ENCODE data around the gene CUEDC2. TPM values are rescaled to one million over a fixed set of nuclear protein-coding genes. Genes with fewer than 3 reads are reported as not detected.
A peak's percentile ranks its signal among the peaks of the same experiment; 100 is the strongest.

The CUEDC2 gene
- total RNA-seq, 4 donors from 2014 or later: 26.2 to 51.6 (median 35.6) TPM

DNA sequence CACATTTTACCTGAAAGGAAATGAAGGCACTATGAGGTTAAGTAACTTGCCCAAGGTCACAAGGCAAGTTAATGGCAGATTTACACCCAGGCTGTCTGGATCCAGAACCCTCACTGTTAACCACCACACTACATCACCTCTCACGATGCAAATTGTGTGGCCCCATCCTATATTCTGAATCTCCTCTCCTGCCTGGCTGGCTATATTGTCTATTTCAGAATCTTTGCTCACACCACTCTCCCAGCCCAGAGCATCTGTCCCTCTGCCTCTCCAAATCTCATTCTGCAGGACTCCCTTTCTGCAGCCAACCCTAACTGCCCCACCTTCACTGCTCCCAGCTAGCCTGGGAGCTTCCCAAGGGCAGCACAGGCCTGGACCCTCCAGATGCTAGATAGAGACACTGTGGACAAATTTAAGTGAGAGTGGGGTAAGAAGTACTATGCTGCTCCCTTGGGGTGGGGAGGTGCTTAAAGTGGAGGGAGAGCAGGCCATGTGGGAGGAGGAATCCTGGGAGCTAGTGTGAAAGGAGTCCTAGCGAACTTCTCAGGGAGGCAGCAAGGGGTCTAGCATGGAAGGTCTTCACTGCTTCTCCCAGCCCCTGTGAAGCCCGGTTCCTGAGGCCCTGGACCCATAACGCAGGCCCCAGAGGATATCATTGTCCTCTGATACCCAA is 786 bp downstream of the CUEDC2 start:
- no peaks in the 10 kb centered on the region for H3K9me3 ChIP-seq
- no peak for DNase-seq
- intact Hi-C loops (cut with DNase I; ENCODE audit: low total_unique reads): no loop called here
- H3K27me3 ChIP-seq: no peaks in the 10 kb centered on the region
- peak overlapping the region; percentile 73 to 100 for H3K4me3 ChIP-seq
- TF ChIP-seq, protein P1, sequence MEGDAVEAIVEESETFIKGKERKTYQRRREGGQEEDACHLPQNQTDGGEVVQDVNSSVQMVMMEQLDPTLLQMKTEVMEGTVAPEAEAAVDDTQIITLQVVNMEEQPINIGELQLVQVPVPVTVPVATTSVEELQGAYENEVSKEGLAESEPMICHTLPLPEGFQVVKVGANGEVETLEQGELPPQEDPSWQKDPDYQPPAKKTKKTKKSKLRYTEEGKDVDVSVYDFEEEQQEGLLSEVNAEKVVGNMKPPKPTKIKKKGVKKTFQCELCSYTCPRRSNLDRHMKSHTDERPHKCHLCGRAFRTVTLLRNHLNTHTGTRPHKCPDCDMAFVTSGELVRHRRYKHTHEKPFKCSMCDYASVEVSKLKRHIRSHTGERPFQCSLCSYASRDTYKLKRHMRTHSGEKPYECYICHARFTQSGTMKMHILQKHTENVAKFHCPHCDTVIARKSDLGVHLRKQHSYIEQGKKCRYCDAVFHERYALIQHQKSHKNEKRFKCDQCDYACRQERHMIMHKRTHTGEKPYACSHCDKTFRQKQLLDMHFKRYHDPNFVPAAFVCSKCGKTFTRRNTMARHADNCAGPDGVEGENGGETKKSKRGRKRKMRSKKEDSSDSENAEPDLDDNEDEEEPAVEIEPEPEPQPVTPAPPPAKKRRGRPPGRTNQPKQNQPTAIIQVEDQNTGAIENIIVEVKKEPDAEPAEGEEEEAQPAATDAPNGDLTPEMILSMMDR (IDR thresholded peaks at IDR 0.05): no peak
- TF ChIP-seq POLR2A (IDR thresholded peaks at IDR 0.05): no peak
- peak overlapping the region; percentile 80 to 89 for H3K27ac ChIP-seq
- no peaks in the 10 kb centered on the region for H3K36me3 ChIP-seq
- peaks cover 0 to 7% of the 10 kb centered on the region in 2 donors for H3K4me1 ChIP-seq

DNA sequence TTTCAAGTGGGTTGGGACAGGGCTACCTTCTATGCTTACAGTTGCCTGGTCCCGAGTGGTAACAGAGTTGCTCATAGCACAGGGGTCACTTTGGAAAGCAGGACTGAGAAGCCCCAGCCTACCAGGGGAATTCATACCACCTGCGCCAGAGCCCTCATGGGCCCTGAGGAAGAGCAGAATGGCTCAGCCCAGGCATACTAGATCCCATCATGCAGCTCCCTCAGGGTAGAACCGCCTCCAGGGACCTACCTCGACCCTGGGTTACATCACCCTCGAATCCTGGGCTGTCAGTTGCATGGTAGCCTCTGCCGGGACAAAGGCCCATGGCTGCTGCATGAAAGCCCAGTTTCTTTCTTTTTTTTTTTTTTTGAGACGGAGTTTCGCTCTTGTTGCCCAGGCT is 2.9 kb downstream of the CUEDC2 start:
- peaks cover 0 to 7% of the 10 kb centered on the region in 2 donors for H3K4me1 ChIP-seq
- no peaks in the 10 kb centered on the region for H3K9me3 ChIP-seq
- H3K36me3 ChIP-seq: no peaks in the 10 kb centered on the region
- no peaks in the 10 kb centered on the region for H3K27me3 ChIP-seq
- TF ChIP-seq, protein P1 (IDR thresholded peaks at IDR 0.05): no peak
- TF ChIP-seq POLR2A (IDR thresholded peaks at IDR 0.05): no peak
- H3K4me3 ChIP-seq: no peak overlapping the region
- intact Hi-C loops (cut with DNase I; ENCODE audit: low total_unique reads): no loop called here
- H3K27ac ChIP-seq: no peak overlapping the region
- DNase-seq: no peak

DNA sequence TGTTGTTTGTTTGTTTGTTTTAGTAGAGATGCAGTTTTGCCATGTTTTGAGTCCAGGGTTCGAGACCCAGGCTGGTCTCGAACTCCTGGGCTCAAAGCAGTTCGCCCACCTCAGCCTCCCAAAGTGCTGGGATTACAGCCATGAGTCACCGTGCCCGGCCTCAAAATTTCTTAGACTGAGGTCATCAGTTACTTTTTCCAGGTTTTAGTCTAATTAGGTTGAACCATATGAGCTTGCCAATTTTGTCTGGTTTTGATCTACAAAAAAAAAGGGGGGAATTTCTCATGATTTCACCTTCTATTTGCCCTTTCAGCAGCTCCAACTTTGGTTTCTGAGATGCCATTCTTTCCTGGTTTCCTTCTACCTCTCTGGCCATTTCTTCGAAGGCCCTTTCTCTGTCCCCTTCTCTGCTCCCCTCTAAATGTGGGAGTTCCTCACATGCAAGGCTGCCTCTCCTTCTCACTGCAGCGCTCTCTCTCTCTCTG is 5.5 kb downstream of the CUEDC2 start:
- no peaks in the 10 kb centered on the region for H3K27me3 ChIP-seq
- H3K4me3 ChIP-seq: no peak overlapping the region
- no peaks in the 10 kb centered on the region for H3K36me3 ChIP-seq
- TF ChIP-seq POLR2A (IDR thresholded peaks at IDR 0.05): no peak
- TF ChIP-seq, protein P1 (IDR thresholded peaks at IDR 0.05): no peak
- intact Hi-C loops (cut with DNase I; ENCODE audit: low total_unique reads): no loop called here
- H3K27ac ChIP-seq: no peak overlapping the region
- DNase-seq: no peak
- peaks cover 0 to 11% of the 10 kb centered on the region in 2 donors for H3K4me1 ChIP-seq
- no peaks in the 10 kb centered on the region for H3K9me3 ChIP-seq

DNA sequence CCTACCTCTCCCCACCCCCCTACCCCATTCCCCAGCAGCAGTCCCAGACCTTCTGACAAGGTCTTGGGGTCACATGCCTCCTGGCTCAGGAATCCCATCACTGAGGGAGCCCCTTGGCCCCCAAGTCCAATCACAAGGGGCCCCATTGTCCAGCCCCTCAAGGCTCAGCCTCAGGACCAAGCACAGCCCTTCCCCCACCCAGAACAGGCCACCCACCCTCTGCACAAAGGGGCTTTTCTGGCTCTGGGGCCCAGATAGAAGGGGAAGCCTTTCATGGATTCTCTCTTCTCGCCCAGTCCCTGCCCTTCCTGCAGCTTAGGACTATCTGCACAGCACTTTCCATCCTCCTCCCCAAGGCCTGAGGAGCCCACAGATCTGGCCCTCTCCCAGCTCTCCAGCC is 6.9 kb downstream of the CUEDC2 start:
- no peak for DNase-seq
- no peaks in the 10 kb centered on the region for H3K36me3 ChIP-seq
- H3K4me3 ChIP-seq: no peak overlapping the region
- intact Hi-C loops (cut with DNase I; ENCODE audit: low total_unique reads): no loop called here
- H3K9me3 ChIP-seq: no peaks in the 10 kb centered on the region
- TF ChIP-seq, protein P1 (IDR thresholded peaks at IDR 0.05): no peak
- no peak for TF ChIP-seq POLR2A (IDR thresholded peaks at IDR 0.05)
- peaks cover 0 to 5% of the 10 kb centered on the region in 2 donors for H3K4me1 ChIP-seq
- H3K27ac ChIP-seq: no peak overlapping the region
- no peaks in the 10 kb centered on the region for H3K27me3 ChIP-seq

DNA sequence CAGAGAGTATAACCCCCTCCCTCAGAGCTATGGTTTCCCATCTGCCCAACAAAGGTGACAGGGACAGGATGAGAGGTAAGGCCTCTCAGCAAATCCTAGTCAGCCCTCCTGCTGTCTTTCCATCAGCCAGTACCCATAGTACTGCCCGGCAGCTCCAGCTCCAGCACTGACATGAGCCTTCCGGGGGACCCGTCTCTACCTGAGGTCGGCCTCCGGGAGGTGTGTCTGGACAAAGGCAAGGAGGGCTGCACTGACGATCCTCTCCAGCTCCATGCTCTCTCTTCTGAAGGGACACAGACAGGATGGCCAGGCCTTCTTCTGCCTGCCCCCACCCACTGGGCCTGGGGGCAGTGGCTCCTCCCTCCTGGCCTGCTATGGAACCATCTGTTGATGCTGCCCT is 7.5 kb downstream of the CUEDC2 start:
- Histone ChIP-seq H3K27me3 (no peaks in the 10 kb centered on the region), H3K4me3 (no peak overlapping the region), H3K9me3 (no peaks in the 10 kb centered on the region), H3K4me1 (peaks cover 0 to 8% of the 10 kb centered on the region in 2 donors), H3K36me3 (no peaks in the 10 kb centered on the region), H3K27ac (no peak overlapping the region)
- intact Hi-C loops (cut with DNase I; ENCODE audit: low total_unique reads): no loop called here
- TF ChIP-seq POLR2A (IDR thresholded peaks at IDR 0.05): no peak
- TF ChIP-seq, protein P1 (IDR thresholded peaks at IDR 0.05): no peak
- DNase-seq: no peak
